Measurements from ENCODE around the gene KLF14.
"Not testable (repeated sequence)": the region's sequence is repeated elsewhere in the genome, so short reads cannot be mapped to it uniquely, and the experiment has no call there.

The KLF14 gene

GRCh38 chr7:130699686-130700085 lies 34.3 kb downstream of the KLF14 start:
- no peak for DNase-seq (ENCODE audit: low read depth)
- TF ChIP-seq CTCF (IDR thresholded peaks at IDR 0.05; ENCODE audit: control insufficient read depth, insufficient read depth, low read depth, low read length, missing control alignments): no peak
- no peak overlapping the region for H3K4me3 ChIP-seq (ENCODE audit: control insufficient read depth, low read depth, low read length)

DNA sequence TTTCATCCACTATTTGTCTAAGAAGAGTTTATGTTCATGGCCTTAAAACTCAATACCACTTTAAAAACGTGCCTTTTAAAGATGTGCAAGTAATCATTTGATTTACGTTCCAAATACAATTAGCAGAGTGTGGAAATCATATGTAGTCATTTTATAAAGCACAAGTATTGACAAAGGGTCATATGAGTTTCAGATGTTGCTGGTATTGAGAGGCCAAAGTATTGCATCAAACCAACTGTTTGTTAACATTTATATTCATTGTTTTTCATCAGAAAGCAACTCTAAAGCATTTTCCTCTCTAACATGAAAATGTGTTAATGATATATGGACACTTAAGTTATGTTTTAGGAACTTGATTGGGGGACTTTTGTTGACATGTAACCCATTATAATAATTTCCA lies 36.2 kb downstream of the KLF14 start:
- DNase-seq (ENCODE audit: low read depth): no peak
- TF ChIP-seq CTCF (IDR thresholded peaks at IDR 0.05; ENCODE audit: control insufficient read depth, insufficient read depth, low read depth, low read length, missing control alignments): no peak

GRCh38 chr7:130695840-130696239 lies 38.2 kb downstream of the KLF14 start:
- peak; percentile 5 for DNase-seq (ENCODE audit: low read depth)
- peak; percentile 70 for TF ChIP-seq CTCF (IDR thresholded peaks at IDR 0.05; ENCODE audit: control insufficient read depth, insufficient read depth, low read depth, low read length, missing control alignments)
- no peak overlapping the region for H3K4me3 ChIP-seq (ENCODE audit: control insufficient read depth, low read depth, low read length)

More for the DNA sequence above, 36.2 kb downstream of the KLF14 start:
- no peak overlapping the region for H3K4me3 ChIP-seq (ENCODE audit: control insufficient read depth, low read depth, low read length)

- not testable (repeated sequence) for DNase-seq (ENCODE audit: low read depth); H3K4me3 ChIP-seq (ENCODE audit: control insufficient read depth, low read depth, low read length)
These were observed 41.6 kb downstream of the KLF14 start for GRCh38 chr7:130692396-130692795.

DNA sequence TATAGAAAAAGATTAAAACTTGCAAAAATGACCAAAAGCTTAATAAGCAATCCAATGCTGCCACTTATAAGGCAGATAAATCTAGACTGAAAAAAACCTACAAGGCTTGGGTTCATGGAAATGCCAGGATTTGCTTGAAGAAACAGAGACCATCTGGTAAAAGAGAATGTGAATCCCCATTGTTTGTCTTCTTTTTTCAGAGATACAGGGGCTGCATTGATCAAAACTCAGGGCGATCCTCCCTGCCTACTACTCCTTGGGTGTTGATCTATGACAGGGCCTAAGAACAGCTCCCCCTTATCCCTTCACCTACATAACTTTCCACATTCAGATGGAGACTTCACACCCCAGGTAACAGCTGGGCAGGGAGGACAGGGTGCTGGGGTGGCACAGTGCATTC lies 44.3 kb downstream of the KLF14 start:
- no peak overlapping the region for H3K4me3 ChIP-seq (ENCODE audit: control insufficient read depth, low read depth, low read length)
- DNase-seq (ENCODE audit: low read depth): no peak
- no peak for TF ChIP-seq CTCF (IDR thresholded peaks at IDR 0.05; ENCODE audit: control insufficient read depth, insufficient read depth, low read depth, low read length, missing control alignments)

- DNase-seq (ENCODE audit: low read depth): peak; percentile 8
- TF ChIP-seq CTCF (IDR thresholded peaks at IDR 0.05; ENCODE audit: control insufficient read depth, insufficient read depth, low read depth, low read length, missing control alignments): no peak
These were observed 51.0 kb downstream of the KLF14 start for GRCh38 chr7:130683026-130683425.

More at GRCh38 chr7:130683026-130683425, 51.0 kb downstream of the KLF14 start:
- H3K4me3 ChIP-seq (ENCODE audit: control insufficient read depth, low read depth, low read length): no peak overlapping the region
